ENCODE measurements around the gene GREB1.
"Not testable (repeated sequence)": the region's sequence is repeated elsewhere in the genome, so short reads cannot be mapped to it uniquely, and the experiment has no call there.

Gene GREB1

DNA sequence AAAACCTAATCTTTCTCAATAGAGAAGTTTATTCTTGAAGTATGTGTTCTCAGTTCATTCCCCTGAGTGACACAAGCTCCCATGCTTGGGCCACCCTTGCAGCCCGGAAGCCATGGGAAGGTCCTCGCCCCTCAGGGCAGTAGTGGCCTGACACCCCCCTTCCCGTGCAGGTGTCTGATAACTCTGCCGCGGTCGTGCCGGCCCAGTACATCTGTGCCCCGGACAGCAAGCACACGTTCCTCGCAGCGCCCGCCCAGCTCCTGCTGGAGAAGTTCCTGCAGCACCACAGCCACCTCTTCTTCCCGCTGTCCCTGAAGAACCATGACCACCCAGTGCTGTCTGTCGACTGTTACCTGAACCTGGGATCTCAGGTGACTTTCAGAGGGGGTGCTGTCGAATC is 103.7 kb downstream of the GREB1 start:
- no peak for DNase-seq (ENCODE audit: low spot score)

DNA sequence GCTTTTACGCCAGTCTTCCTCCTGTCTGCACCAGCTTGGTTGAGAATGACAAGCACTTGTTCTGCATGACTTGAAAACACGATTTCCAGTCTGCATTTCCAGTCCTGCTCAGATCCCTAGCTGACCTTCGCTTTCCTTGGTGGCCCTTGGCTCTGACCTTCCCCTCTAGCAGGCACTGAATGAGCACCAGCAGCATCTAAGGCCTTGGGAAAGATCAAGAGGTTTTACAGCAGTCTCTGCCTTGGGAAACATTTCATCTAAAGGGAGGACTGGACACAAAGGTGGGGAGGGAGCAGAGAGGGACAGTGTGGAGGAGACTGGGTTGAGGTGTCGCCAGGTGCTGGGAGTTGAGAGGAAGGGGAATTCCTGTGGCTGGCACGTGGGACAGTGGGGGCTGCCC is 105.7 kb downstream of the GREB1 start:
- DNase-seq (ENCODE audit: low spot score) = no peak

DNA sequence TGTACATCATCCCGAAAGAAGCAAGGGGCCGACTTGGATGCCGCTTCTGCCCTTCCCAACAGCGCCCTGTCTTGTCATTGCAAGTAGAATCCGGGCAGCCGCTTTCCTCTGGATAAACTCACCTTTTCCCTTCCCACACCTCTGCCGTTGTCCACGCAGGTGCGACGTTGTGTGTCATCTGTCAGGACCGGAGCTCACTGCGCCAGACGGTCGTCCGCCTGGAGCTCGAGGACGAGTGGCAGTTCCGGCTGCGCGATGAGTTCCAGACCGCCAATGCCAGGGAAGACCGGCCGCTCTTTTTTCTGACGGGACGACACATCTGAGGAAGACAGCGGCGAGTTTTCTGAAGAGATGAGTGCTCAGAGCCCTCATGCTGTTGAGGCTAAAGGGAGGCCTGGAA is 106.3 kb downstream of the GREB1 start:
- DNase-seq (ENCODE audit: low spot score) = no peak

DNA sequence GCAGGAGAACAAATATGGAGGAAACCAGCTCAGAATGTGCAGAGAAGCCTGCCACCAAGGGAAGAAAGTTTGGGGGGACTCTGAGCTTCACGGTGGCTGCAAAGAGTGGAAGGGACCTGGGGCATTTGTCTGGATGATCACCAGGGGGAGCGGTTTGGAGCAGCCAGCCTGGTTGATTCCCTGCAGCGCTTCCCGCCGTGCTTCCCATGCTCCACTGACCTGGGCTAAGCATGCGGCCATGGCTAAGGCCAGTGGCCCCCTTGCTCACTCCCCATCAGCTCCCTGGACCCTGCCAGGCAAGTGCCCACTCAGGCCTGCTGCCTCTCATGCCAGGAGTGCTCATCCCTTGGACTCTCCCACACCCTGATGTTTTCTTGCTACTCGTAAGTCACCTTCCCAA is 109.1 kb downstream of the GREB1 start:
- no peak for DNase-seq (ENCODE audit: low spot score)

DNA sequence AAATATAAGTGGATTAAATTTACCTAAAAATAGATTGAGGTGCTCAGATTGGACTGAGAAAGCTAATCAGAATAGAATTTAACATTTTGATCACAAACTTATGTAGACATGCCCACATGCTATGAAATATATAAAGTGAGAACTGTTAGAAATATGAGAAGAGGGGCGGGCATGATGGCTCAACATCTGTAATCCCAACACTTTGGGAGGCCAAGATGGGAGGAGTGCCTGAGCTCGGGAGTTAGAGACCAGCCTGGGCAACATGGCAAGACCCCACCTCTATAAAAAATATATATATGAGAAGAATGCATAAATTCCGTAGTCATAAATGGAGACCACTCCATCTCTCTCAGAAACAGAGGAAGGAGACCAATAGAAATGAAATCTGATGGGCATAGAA is 110.4 kb downstream of the GREB1 start:
- DNase-seq (ENCODE audit: low spot score) = no peak

DNA sequence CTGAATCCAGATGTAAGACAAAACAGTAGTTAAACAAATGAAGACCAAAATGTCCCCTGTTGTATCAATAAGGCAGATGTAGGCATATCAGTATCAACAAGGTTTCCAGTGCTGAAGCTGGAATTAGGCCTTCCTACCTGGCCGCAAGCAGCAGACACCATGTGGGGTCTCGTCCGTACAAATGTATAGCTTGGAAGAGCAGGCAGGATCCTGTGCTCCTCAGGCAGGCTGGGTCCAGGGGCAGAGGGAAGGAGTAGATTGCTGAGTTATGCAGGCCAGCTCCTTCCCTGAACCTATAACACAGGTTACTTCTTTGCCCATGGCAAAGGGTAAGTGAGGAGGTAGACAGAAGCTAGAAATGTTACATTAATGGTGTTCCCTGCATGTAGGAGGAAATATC is 112.7 kb downstream of the GREB1 start:
- DNase-seq (ENCODE audit: low spot score) = no peak

DNA sequence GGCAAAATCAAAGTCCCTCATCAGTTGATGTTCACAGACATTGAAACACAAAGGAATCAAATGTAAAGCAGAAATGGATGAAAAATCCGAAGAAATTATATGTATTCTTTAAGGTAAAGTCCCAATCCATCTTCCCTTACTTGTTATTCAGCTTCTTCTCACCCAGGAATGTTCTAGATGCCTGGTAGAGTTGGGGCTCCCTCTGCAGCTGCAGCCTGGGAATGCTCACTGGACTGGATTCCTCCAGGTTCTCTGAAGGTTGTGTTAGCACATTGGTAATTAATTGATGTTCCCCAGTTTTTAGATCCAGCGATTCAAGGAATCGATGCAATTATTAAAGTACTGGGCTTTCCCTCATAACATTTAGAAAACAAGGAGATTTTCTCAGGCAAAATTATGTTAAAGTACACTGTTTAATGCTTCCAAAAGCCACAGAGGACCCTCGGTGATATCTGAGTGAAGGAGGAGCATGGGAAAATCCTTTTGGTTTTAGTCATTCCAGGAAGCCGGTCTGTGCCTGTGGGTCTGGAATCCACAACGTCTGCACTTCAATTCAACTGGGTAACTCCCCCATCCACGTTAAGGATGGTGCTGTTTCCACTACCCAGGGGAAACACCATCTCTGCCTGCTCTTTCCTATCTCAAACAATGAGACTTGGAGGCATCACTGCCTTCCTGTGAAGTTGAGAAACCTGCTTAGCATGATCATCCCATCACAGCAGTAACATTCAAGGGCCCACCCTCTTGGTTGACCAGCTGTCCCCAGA is 114.2 kb downstream of the GREB1 start:
- no peak for DNase-seq (ENCODE audit: low spot score)

DNA sequence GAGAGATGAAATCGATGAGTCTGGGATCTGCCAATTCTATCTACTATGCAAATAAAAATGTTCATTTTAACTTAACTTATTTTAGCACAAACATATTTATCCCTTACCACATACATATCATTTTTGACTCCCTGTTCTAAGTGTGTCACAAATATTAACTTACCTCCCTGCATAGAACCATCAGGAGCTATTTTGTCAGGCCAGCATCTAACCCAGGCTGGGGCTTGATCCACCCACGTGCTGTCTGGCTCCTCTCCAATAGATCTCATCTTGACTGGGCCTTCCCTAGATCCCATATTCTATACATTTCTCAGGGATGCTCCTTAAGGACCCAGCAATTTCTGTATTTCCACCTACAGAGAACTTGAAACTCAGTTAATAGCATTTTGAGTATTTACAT is 115.2 kb downstream of the GREB1 start:
- DNase-seq (ENCODE audit: low spot score) = no peak

DNA sequence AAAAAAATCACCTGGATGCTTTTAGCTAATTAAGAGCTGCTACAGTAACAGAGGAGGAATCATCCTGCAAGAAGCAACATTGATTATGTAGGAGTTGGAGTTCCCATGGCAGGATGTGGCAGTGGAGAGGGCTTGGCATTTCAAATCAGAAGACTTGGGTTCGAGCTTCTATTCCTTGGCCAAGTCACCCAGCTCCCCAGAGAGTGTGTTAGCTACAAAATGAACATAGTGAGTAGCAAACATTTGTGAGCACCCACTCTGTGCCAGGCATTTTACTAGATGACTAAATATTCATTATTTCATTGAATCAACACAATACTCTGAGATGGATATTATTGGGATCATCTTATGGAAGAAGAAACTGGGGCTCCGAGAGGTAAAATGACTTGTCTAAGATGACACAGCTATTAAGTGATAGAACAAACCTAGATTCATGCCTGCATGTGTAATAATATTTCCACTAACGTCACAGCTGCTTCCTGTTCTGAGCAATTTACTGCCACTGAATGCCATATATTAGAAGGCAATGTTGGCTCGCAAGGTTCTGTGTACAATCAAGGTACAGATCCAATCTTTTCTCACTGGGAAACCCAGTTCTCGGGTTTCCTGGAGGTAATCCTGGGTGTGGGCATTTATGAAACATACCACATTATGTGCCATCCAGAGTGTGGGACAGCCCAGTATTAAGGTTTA is 118.2 kb downstream of the GREB1 start:
- no peak for DNase-seq (ENCODE audit: low spot score)

DNA sequence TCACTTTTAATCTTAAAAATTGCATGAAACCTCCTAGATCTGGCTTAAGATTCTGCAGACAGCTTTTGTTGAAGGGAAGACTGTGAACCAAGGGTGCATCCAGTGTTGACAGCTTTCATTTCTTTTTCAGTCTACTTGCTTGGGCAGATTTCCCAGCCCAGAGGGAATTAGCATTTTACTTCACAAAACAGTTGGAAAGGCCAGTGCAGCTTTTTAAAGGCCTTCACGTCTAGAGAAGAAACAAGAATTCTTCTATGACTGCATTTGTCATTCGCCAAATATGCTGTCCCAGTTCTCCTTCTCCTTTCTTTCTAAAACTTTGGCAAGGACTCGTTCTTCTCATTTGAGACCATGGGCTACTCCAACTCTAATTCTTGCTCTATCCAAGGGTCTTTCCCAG is 118.7 kb downstream of the GREB1 start:
- DNase-seq (ENCODE audit: low spot score) = no peak

DNA sequence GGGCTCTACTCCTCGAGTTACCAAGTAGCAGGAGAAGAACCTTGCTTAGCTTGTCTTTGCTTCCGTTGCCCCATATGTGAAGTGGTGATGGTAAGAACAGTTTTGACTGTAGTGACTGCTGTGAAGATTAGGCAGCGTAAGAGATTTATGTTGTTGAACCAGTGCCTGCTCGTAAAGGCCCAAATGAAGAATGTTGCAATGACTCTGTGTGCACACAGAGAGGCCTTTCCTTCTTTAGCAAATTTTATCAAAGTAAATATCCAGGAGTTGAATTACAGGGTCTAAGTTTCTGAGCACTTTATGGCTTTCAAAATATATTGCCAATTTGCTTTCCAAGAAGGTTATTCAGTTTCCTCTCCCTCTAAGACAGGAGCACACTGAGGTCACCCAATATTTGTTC is 121.7 kb downstream of the GREB1 start:
- DNase-seq (ENCODE audit: low spot score) = no peak

DNA sequence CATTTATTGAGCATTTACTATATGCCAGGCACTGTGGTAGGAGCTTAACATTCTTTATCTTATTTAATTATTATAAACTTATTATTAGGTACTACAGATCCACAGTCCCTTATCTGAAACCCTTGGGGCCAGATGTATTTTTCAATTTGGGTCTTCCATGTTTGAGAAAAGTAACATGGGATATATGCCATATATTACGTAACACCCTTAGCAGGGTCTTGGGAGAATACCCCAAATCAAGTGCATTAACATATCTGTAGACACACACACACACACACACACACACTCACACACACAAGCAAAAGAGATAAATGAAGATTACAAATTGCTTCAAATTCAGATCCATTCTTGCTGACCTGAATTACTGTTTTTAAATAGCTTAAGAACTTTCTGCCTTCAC is 122.4 kb downstream of the GREB1 start:
- DNase-seq (ENCODE audit: low spot score) = no peak

DNA sequence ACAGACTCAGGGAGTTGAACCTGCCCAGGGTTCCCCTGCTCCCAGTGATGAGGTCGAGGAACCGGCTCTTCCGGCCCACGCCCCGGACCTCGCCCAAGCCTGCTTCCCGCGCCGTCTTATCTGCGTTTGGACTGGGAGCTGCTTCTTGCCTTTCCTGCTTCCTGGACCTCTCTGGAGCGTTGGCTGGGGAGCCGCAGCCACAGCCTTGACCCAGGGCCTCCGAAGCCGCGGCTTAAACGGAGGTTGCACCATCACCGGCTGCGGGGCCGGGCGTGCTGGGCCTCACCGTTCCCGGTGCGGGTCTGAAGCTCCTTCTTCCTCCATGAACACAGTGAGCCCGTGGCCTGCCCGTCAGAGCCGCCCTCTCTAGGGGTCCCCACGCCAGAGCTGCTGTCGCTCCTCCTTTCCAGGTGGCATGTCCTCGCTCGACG is 122.8 kb downstream of the GREB1 start:
- DNase-seq (ENCODE audit: low spot score) = no peak

DNA sequence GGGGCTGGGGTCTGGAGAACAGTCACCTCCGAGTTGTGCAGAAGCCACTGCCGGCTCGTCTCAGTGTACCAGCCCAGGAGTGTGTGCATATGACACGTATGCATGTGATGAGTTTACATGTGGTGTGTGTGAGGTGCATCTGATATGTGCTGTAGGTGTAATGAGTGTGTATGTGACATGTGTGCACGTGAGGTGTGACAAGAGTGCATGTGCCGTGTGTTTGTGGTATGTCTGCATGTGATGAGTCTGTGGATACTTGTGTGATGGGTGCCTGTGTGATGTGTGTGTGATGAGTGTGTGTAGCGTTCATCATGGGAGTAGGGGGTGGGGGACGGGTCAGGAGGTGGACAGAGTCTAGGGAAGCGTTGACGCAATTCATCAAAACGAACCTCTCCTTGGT is 123.3 kb downstream of the GREB1 start:
- no peak for DNase-seq (ENCODE audit: low spot score)

DNA sequence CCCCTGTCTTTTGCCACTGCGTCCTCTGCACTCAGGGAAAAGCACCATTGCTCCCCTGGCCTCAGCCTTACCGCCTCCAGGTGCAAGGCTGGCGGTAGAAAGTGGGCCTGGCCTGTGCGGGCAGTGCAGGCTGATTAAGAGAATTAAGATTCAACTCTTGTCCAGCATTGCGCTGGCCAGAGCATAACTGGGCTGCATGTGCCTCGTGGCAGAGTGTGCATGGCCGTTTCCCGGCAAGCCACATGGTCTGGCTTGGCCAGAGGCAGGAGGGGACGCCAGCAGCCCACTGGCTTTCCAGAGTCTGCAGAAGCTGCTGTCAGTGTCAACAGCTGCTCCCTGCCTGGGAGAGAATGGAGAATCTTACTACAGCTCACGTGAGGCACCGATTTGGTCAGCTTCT is 123.8 kb downstream of the GREB1 start:
- no peak for DNase-seq (ENCODE audit: low spot score)

DNA sequence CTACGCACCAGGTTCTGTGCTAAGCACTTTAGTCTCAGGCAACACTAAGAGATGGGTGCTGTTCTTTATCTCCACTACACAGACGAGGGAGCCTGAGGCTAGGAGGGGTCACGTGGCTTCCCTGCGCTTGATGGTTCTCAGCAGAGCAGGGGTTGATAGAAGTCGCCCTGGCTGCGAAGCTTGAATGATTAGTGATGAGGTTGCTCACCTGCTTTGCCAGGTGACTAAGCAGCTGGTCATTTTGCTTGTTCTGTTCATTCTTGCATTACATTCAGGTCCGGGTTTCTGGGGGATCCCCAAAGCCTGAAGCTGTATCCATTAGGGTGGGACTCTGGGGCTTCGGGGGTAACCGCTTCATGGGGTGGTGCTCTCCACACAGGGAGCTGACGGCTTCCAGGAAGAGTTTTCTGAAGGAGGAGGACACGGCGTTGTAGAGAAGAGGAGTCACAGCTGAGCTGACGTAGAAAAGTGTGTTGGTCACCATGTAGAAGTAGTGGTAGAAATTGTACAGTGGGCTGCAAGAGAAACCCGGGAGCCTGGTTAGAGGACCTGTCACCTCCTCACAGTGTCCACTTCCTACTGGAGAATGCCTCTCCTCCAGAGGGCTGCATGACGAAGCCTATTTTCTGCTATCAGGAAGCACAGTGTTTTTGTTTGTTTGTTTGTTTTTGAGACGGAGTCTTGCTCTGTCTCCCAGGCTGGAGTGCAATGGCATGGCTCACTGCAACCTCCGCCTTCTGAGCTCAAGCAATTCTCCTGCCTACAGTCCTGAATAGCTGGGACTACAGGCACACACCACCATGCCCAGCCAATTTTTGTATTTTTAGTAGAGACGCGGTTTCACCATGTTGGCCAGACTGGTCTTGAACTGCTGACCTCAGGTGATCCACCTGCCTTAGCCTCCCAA is 124.6 kb downstream of the GREB1 start:
- no peak for DNase-seq (ENCODE audit: low spot score)

DNA sequence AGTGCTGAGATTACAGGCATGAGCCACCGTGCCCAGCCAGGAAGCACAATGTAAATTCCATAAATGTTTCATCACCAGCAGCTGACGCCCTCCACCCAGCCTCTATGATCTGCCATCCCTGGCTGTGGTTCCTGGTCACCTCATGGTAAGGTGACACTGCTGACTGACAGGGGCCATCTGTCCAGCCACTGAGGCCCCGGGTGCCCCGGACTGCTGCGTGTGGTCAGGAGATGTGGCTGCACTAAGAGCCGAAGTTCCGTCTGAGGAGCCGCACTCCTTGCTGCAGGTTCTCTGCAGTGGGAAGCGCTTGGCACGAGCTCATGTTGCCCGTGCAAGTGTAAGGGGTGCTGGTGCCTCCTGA is 125.2 kb downstream of the GREB1 start:
- DNase-seq (ENCODE audit: low spot score) = no peak

DNA sequence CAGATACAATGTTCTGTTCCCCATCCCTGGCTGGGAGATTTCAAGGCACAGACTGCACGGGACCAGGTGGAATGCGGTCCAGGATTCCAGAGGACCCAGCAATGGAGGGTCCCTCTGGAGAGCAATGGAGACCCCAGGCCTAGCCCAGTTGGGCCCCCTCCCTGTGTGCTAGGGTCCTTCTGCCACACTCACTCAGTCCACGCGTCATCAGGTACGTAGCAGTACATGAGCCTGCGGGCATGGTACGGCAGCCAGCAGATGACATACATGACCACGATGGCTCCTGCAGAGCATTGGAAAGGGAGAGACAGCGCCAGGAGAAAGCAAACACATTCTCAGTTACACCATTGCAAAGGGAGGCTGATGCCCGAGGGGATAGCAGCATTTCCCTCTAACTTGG is 126.0 kb downstream of the GREB1 start:
- no peak for DNase-seq (ENCODE audit: low spot score)

DNA sequence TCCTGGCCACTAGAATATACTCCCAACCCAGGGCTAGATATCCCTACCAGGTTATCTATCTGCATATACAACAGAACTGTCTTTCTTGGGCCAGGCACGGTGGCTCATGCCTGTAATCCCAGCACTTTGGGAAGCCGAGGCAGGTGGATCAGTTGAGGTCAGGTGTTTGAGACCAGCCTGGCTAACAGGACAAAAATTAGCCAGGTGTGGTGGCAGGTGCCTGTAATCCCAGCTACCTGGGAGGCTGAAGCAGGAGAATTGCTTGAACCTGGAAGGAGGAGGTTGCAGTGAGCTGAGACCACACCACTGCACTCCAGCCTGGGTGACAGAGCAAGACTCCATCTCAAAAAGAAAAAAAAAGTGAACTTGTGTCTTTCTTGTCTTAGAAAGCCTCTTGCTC is 126.6 kb downstream of the GREB1 start:
- DNase-seq (ENCODE audit: low spot score) = not testable (repeated sequence)

DNA sequence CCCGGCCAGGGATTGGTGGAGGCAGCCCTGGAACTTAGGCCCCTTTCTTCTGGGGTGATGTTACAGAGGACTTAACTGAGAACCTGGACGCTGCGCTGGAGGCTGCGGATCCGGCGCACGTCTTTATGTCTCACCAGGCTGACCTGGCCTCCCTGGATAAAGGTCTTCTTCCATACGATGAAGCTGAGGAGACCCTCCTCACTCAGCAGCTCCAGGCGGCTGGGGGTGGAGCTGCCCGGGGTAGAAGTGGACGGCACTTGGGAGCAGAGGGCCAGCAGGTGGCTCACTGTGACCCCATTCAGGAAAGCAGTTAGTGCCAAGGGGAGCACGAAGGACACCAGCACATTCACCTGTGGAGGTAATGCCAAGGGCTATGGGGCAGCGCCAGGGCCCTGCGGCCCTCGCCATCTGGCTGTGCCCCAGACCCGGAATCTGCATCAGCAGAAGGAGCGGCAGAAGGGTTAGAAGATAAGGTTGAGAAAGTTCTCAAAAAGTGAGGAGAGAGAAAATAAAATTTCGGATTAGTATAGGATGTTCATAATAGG is 128.1 kb downstream of the GREB1 start:
- DNase-seq (ENCODE audit: low spot score) = no peak

DNA sequence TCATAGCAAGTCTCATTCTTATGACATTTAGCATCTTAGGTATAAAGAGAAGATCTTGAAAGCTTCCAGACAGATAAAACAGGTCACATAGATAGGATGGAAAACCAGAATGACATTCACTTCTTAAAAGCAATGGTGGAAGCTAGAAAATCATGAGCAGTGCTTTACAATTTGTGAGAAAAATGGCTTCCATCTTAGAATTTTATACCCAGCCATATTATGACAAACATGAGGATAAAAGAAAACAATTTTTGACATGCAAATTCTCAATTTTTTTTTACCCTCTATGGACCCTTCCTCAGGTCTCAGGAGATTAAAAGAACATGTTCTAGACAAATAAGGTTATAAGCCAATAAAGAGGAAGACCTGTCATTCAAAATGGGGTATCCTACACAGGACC is 129.0 kb downstream of the GREB1 start:
- no peak for DNase-seq (ENCODE audit: low spot score)

DNA sequence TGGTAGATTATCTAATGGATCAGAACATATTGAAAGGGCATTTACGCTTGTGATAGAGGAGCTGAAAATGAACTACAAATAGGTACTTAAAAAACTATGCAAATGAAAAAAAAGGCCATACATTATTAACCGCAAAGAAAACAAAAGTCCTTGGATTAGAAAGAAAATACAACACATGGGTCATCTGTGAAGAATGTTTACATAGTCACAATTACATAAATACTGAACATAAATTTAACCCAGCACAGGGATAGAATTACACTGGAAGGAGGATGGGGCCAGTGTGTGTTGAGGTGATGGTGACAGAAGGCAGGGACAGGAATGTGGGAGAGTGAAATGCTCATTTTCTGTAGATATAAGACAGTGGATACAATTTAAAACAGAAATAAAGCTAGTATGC is 129.6 kb downstream of the GREB1 start:
- no peak for DNase-seq (ENCODE audit: low spot score)

Measured in SK-N-DZ (cell line).